Measurements from ENCODE around the gene SHC1. TPM values are rescaled to one million over a fixed set of nuclear protein-coding genes. Genes with fewer than 3 reads are reported as not detected.

Gene SHC1
- total RNA-seq, 1 experiment from 2014 or later = 107 TPM

DNA sequence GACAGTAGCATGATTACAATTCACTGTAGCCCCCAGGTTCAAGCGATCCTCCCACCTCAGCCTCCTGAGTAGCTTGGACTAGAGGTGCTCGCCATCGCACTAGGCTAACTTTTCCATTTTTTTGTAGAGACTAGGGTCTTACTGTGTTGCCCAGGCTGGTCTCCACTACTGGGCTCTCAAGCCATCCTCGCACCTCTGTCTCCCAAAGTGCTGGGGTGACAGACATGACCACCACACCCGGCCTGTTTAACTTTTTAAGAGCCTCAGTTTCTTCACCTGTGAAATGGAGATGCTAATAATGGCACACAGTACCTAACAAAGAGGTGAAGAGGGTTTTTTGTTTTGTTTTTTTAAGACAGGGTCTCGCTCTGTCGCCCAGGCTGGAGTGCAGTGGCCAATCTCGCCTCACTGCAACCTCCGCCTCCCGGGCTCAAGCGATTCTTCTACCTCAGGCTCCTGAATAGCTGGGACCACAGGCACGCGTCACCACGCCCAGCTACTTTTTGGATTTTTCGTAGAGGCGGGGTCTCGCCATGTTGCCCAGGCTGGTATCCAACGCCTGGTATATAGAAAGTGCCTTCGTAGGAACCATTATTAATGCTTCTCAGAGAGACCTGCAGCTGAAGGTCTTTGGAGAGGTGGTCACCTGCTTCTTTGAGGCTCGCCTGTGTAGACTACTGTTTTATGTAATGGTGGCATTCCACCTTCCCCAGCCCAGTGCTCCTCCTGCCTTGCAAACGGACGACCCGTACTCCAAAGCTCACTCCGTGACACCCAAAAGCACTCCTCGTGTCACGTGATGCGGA is 34.6 kb downstream of the SHC1 start:
- H3K27ac ChIP-seq (ENCODE audit: low read length) = peak overlapping the region; percentile 93
- no peak for ATAC-seq
- no peaks in the 10 kb centered on the region for H3K36me3 ChIP-seq (ENCODE audit: low read depth, low read length)
- no peaks in the 10 kb centered on the region for H3K9me3 ChIP-seq (ENCODE audit: low read length)
- H4K20me1 ChIP-seq (ENCODE audit: low read length) = no peaks in the 10 kb centered on the region
- TSS peak; percentile 72 for BruUV-seq (replicated peaks)
- peak overlapping the region; percentile 67 for H3K4me3 ChIP-seq (ENCODE audit: low read length)
- TF ChIP-seq EZH2phosphoT487 (IDR thresholded peaks at IDR 0.05; ENCODE audit: borderline replicate concordance, low read length) = no peak
- TF ChIP-seq EZH2 (IDR thresholded peaks at IDR 0.05; ENCODE audit: low read length, unreplicated experiment) = no peak
- TF ChIP-seq, protein P1, sequence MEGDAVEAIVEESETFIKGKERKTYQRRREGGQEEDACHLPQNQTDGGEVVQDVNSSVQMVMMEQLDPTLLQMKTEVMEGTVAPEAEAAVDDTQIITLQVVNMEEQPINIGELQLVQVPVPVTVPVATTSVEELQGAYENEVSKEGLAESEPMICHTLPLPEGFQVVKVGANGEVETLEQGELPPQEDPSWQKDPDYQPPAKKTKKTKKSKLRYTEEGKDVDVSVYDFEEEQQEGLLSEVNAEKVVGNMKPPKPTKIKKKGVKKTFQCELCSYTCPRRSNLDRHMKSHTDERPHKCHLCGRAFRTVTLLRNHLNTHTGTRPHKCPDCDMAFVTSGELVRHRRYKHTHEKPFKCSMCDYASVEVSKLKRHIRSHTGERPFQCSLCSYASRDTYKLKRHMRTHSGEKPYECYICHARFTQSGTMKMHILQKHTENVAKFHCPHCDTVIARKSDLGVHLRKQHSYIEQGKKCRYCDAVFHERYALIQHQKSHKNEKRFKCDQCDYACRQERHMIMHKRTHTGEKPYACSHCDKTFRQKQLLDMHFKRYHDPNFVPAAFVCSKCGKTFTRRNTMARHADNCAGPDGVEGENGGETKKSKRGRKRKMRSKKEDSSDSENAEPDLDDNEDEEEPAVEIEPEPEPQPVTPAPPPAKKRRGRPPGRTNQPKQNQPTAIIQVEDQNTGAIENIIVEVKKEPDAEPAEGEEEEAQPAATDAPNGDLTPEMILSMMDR (conservative IDR thresholded peaks at IDR 0.05; ENCODE audit: low read depth, low read length) = no peak
- DNase-seq = no peak
- H3K79me2 ChIP-seq (ENCODE audit: low read length) = peaks cover 15% of the 10 kb centered on the region
- ChIA-PET CTCF (interaction anchor here (1.0 to 1.1 kb wide), 2 partner anchors 82 to 149 kb away, joined by 3 to 8 read pairs; no protein-coding TSS in a partner anchor), POLR2A (ENCODE audit: unreplicated experiment) (interaction anchor here (0.5 to 0.6 kb wide), 4 partner anchors 27 to 758 kb away, joined by 3 to 14 read pairs (median 4); partner anchors contain the start of gene UBE2Q1)
- H2AFZ ChIP-seq (ENCODE audit: low read length) = peak overlapping the region; percentile 85
- intact Hi-C loops (cut with micrococcal nuclease) = loop anchor here (2.0 to 5.0 kb wide), 4 partner anchors 29 to 377 kb away; partner anchors contain the start of genes ADAR and UBE2Q1
- H3K9ac ChIP-seq (ENCODE audit: low read length) = peak overlapping the region; percentile 91
- peaks cover 7% of the 10 kb centered on the region for H3F3A ChIP-seq (ENCODE audit: low read length, unreplicated experiment)
- H3K4me2 ChIP-seq (ENCODE audit: low read length) = peak overlapping the region; percentile 83
- H3K27me3 ChIP-seq (ENCODE audit: low read length) = no peaks in the 10 kb centered on the region
- peaks cover 49% of the 10 kb centered on the region for H3K4me1 ChIP-seq (ENCODE audit: insufficient read depth, low read length)
- no peaks in the 10 kb centered on the region for H3K9me2 ChIP-seq (replicated peaks; ENCODE audit: low read length)

DNA sequence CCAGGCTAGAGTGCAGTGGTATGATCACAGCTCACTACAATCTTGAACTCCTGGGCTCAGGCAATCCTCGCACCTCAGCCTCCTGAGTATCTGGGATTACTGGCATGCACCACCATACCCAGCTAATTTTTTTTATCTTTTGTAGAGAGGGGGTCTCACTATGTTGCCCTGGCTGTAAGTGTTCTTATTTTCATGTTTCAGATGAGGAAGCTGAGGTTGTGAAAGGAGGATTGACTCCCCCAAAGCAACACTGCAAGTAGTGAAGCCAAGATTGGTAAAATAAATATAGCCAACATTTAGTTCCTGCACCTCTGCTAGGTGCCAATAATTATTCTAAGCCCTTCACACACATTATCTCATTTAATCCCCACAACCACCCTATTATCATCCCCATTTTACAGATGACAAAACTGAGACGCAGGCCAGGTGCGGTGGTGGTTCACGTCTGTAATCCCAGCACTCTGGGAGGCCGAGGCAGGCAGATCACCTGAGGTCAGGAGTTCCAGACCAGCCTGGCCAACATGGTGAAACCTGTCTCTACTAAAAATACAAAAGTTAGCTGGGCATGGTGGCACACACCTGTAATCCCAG is 36.1 kb downstream of the SHC1 start:
- Histone ChIP-seq H2AFZ (ENCODE audit: low read length) (no peak overlapping the region), H3K27ac (ENCODE audit: low read length) (no peak overlapping the region), H3F3A (ENCODE audit: low read length, unreplicated experiment) (peaks cover 7% of the 10 kb centered on the region), H3K9ac (ENCODE audit: low read length) (no peak overlapping the region), H4K20me1 (ENCODE audit: low read length) (no peaks in the 10 kb centered on the region), H3K4me1 (ENCODE audit: insufficient read depth, low read length) (peaks cover 43% of the 10 kb centered on the region), H3K27me3 (ENCODE audit: low read length) (no peaks in the 10 kb centered on the region), H3K9me2 (replicated peaks; ENCODE audit: low read length) (no peaks in the 10 kb centered on the region), H3K4me3 (ENCODE audit: low read length) (no peak overlapping the region), H3K9me3 (ENCODE audit: low read length) (no peaks in the 10 kb centered on the region), H3K79me2 (ENCODE audit: low read length) (peaks cover 15% of the 10 kb centered on the region), H3K4me2 (ENCODE audit: low read length) (no peak overlapping the region), H3K36me3 (ENCODE audit: low read depth, low read length) (peaks cover 3% of the 10 kb centered on the region; the same call in 1 of the 2 replicates)
- intact Hi-C loops (cut with micrococcal nuclease) = no loop called here
- no TSS peak for BruUV-seq (replicated peaks)
- POLR2A ChIA-PET (ENCODE audit: unreplicated experiment) = no interaction called here
- ATAC-seq (no peak), DNase-seq (no peak)
- TF ChIP-seq EZH2phosphoT487 (IDR thresholded peaks at IDR 0.05; ENCODE audit: borderline replicate concordance, low read length) = no peak
- TF ChIP-seq, protein P1 (conservative IDR thresholded peaks at IDR 0.05; ENCODE audit: low read depth, low read length) = no peak
- no peak for TF ChIP-seq EZH2 (IDR thresholded peaks at IDR 0.05; ENCODE audit: low read length, unreplicated experiment)
- CTCF ChIA-PET = no interaction called here
